ENCODE data around the gene MAOA.

The MAOA gene

GRCh38 chrX:43703211-43703791 is 47.2 kb downstream of the MAOA start:
- no peaks in the 10 kb centered on the region for H4K20me1 ChIP-seq (ENCODE audit: insufficient read depth, low read length)
- H3K4me2 ChIP-seq (ENCODE audit: insufficient read depth, low read length) = no peak overlapping the region
- TF ChIP-seq EZH2 (IDR thresholded peaks at IDR 0.05; ENCODE audit: borderline replicate concordance, low read depth, low read length, severe bottlenecking) (no peak), CTCF (IDR thresholded peaks at IDR 0.05; ENCODE audit: borderline replicate concordance, extremely low read depth, low read length, poor library complexity, severe bottlenecking) (no peak)
- no peak for ATAC-seq (ENCODE audit: insufficient read depth, low read depth)
- H3K4me3 ChIP-seq (ENCODE audit: low read depth in 1 of 2, low read length in 2 of 2) = no peak overlapping the region
- H3K79me2 ChIP-seq (ENCODE audit: insufficient read depth, low read length) = no peaks in the 10 kb centered on the region
- H3K36me3 ChIP-seq (ENCODE audit: insufficient read depth, low read length) = no peaks in the 10 kb centered on the region
- no peaks in the 10 kb centered on the region for H3K4me1 ChIP-seq (ENCODE audit: insufficient read depth, low read length)
- no peak overlapping the region for H3K27ac ChIP-seq (ENCODE audit: low read length)
- no peak overlapping the region for H3K9ac ChIP-seq (ENCODE audit: low read depth, low read length)
- no peaks in the 10 kb centered on the region for H3K9me3 ChIP-seq (ENCODE audit: insufficient read depth, low read length, severe bottlenecking)
- no peak for DNase-seq
- H2AFZ ChIP-seq (ENCODE audit: low read depth, low read length) = no peak overlapping the region
- H3K27me3 ChIP-seq (ENCODE audit: insufficient read depth, low read length, poor library complexity) = no peaks in the 10 kb centered on the region

- ATAC-seq (ENCODE audit: insufficient read depth, low read depth) = no peak
- H3K9me3 ChIP-seq (ENCODE audit: insufficient read depth, low read length, severe bottlenecking) = no peaks in the 10 kb centered on the region
- DNase-seq = no peak
- no peaks in the 10 kb centered on the region for H3K27me3 ChIP-seq (ENCODE audit: insufficient read depth, low read length, poor library complexity)
- no peak overlapping the region for H3K4me3 ChIP-seq (ENCODE audit: low read depth in 1 of 2, low read length in 2 of 2)
- H3K79me2 ChIP-seq (ENCODE audit: insufficient read depth, low read length) = no peaks in the 10 kb centered on the region
- H3K9ac ChIP-seq (ENCODE audit: low read depth, low read length) = no peak overlapping the region
- no peak overlapping the region for H2AFZ ChIP-seq (ENCODE audit: low read depth, low read length)
- H3K4me2 ChIP-seq (ENCODE audit: insufficient read depth, low read length) = no peak overlapping the region
- no peaks in the 10 kb centered on the region for H3K4me1 ChIP-seq (ENCODE audit: insufficient read depth, low read length)
- H3K27ac ChIP-seq (ENCODE audit: low read length) = no peak overlapping the region
- no peaks in the 10 kb centered on the region for H3K36me3 ChIP-seq (ENCODE audit: insufficient read depth, low read length)
- H4K20me1 ChIP-seq (ENCODE audit: insufficient read depth, low read length) = no peaks in the 10 kb centered on the region
- TF ChIP-seq EZH2 (IDR thresholded peaks at IDR 0.05; ENCODE audit: borderline replicate concordance, low read depth, low read length, severe bottlenecking) (no peak), CTCF (IDR thresholded peaks at IDR 0.05; ENCODE audit: borderline replicate concordance, extremely low read depth, low read length, poor library complexity, severe bottlenecking) (no peak)
Observed at GRCh38 chrX:43706786-43707370, 50.8 kb downstream of the MAOA start.

- H4K20me1 ChIP-seq (ENCODE audit: insufficient read depth, low read length) = no peaks in the 10 kb centered on the region
- no peak overlapping the region for H3K9ac ChIP-seq (ENCODE audit: low read depth, low read length)
- H3K4me3 ChIP-seq (ENCODE audit: low read depth in 1 of 2, low read length in 2 of 2) = no peak overlapping the region
- H3K27ac ChIP-seq (ENCODE audit: low read length) = no peak overlapping the region
- DNase-seq (no peak), ATAC-seq (ENCODE audit: insufficient read depth, low read depth) (no peak)
- no peaks in the 10 kb centered on the region for H3K4me1 ChIP-seq (ENCODE audit: insufficient read depth, low read length)
- H3K36me3 ChIP-seq (ENCODE audit: insufficient read depth, low read length) = no peaks in the 10 kb centered on the region
- no peak for TF ChIP-seq CTCF (IDR thresholded peaks at IDR 0.05; ENCODE audit: borderline replicate concordance, extremely low read depth, low read length, poor library complexity, severe bottlenecking)
- TF ChIP-seq EZH2 (IDR thresholded peaks at IDR 0.05; ENCODE audit: borderline replicate concordance, low read depth, low read length, severe bottlenecking) = no peak
- H3K9me3 ChIP-seq (ENCODE audit: insufficient read depth, low read length, severe bottlenecking) = no peaks in the 10 kb centered on the region
- H3K4me2 ChIP-seq (ENCODE audit: insufficient read depth, low read length) = no peak overlapping the region
- H3K79me2 ChIP-seq (ENCODE audit: insufficient read depth, low read length) = no peaks in the 10 kb centered on the region
- H3K27me3 ChIP-seq (ENCODE audit: insufficient read depth, low read length, poor library complexity) = no peaks in the 10 kb centered on the region
- H2AFZ ChIP-seq (ENCODE audit: low read depth, low read length) = no peak overlapping the region
Observed at GRCh38 chrX:43707812-43708548, 51.9 kb downstream of the MAOA start.

Measured in DND-41 (cell line).